ENCODE results near the gene NMT2. TPM values are rescaled to one million over a fixed set of nuclear protein-coding genes. Genes with fewer than 3 reads are reported as not detected.

Gene NMT2
- total RNA-seq, 1 experiment from 2014 or later, result 11.8 TPM

GRCh38 chr10:15060638-15061037 lies 107.9 kb downstream of the NMT2 start:
- Histone ChIP-seq H2BK5ac (ENCODE audit: insufficient read length, low read length) (no peak overlapping the region), H2BK20ac (ENCODE audit: low read depth, low read length, poor library complexity, severe bottlenecking) (no peak overlapping the region), H4K20me1 (ENCODE audit: control insufficient read depth, insufficient read depth, insufficient read length) (no peaks in the 10 kb centered on the region), H4K91ac (ENCODE audit: insufficient read length, low read depth, low read length) (no peak overlapping the region), H3K4me2 (ENCODE audit: insufficient read depth, insufficient read length, low read length) (no peak overlapping the region), H2BK15ac (ENCODE audit: low read depth, low read length) (no peak overlapping the region), H3K56ac (ENCODE audit: insufficient read length, low read depth, low read length) (no peak overlapping the region), H3K27ac (ENCODE audit: insufficient read length, low read depth, low read length) (no peak overlapping the region), H3K23me2 (ENCODE audit: insufficient read length, low read depth, low read length, poor library complexity, severe bottlenecking) (no peaks in the 10 kb centered on the region), H2BK12ac (ENCODE audit: insufficient read length, low read depth, low read length) (no peak overlapping the region), H2AK5ac (ENCODE audit: insufficient read length, low read length) (no peak overlapping the region), H3K4ac (ENCODE audit: low read depth, low read length) (no peak overlapping the region), H4K5ac (ENCODE audit: insufficient read length, low read depth, low read length) (no peak overlapping the region), H2BK120ac (ENCODE audit: low read depth, low read length, poor library complexity, severe bottlenecking) (no peak overlapping the region), H4K8ac (replicated peaks; ENCODE audit: insufficient read length, low read depth, low read length) (no peak overlapping the region), H3K79me1 (ENCODE audit: insufficient read depth, low read depth, low read length, poor library complexity, severe bottlenecking) (no peaks in the 10 kb centered on the region), H3K79me2 (ENCODE audit: insufficient read depth, low read length) (no peaks in the 10 kb centered on the region), H3K23ac (ENCODE audit: insufficient read length, low read depth, low read length) (no peak overlapping the region), H3T11ph (ENCODE audit: low read length) (no peak overlapping the region), H3K14ac (ENCODE audit: insufficient read depth, low read length) (no peak overlapping the region), H3K4me1 (ENCODE audit: insufficient read depth, low read length) (no peaks in the 10 kb centered on the region), H2AFZ (ENCODE audit: low read length) (no peak overlapping the region), H3K9me3 (ENCODE audit: control insufficient read depth, low read depth, low read length) (no peaks in the 10 kb centered on the region), H3K27me3 (ENCODE audit: insufficient read depth, low read length) (no peaks in the 10 kb centered on the region), H3K18ac (ENCODE audit: insufficient read length, low read depth, low read length) (no peak overlapping the region), H3K9ac (ENCODE audit: extremely low read depth, insufficient read length, low read length) (no peak overlapping the region)
- Mint-ChIP-seq H3K27ac (no peak overlapping the region), H3K4me3 (no peak overlapping the region), H3K9me3 (peaks cover 18 to 26% of the 10 kb centered on the region in 2 experiments), H3K4me1 (no peaks in the 10 kb centered on the region), H3K27me3 (ENCODE audit: low read depth) (peaks cover 2% of the 10 kb centered on the region; the same call in 1 of the 2 replicates), H3K36me3 (ENCODE audit: insufficient read depth in 1 of 3, low read depth in 3 of 3) (peaks cover 0 to 16% (median 7%) of the 10 kb centered on the region in 3 experiments; a peak in 4 of 7 replicates)
- DNase-seq, result no peak
- no peak for TF ChIP-seq CTCF (conservative IDR thresholded peaks at IDR 0.05)
- WGBS (ENCODE audit: extremely low coverage, insufficient read length, low lambda C conversion rate), result no CpG with 5 or more reads among the region's 2 CpGs
